Kidney (tissue), 14 donors: ENCODE results near the gene NLRC5. TPM values are rescaled to one million over a fixed set of nuclear protein-coding genes. Genes with fewer than 3 reads are reported as not detected.

Experiments
- DNase-seq, 5 donors: peaks; one replicate each; pipeline ENCODE4 v3.0.0-alpha.2; 2013 to 2020
- FAIRE-seq: peaks from 2 replicates; lab custom pipeline; 2012; peaks lifted over from hg19 to GRCh38; lab: Jason Lieb, UNC
- H3K27ac ChIP-seq, 2 donors: one replicate each; pipeline ENCODE4 v1.7.0; 2013; ENCODE audit warnings: low read depth in 2 of 2, low read length in 2 of 2, inconsistent platforms in 1 of 2
- H3K27me3 ChIP-seq: one replicate; pipeline ENCODE4 v1.7.1; 2013; ENCODE audit warnings: low read length, inconsistent platforms; ENCODE audit not compliant: control insufficient read depth, insufficient read depth
- H3K36me3 ChIP-seq, 3 donors: one replicate each; pipeline versions ENCODE4 v1.7.0 to v1.7.1; 2013; ENCODE audit warnings: low read length in 3 of 3, control low read depth in 1 of 3, inconsistent platforms in 1 of 3; ENCODE audit not compliant: insufficient read depth in 3 of 3, control insufficient read depth in 2 of 3
- H3K4me1 ChIP-seq, 3 donors: one replicate each; pipeline versions ENCODE4 v1.7.0 to v1.7.1; 2013; ENCODE audit warnings: low read length in 3 of 3, inconsistent platforms in 1 of 3, low read depth in 1 of 3; ENCODE audit not compliant: control insufficient read depth in 2 of 3, insufficient read depth in 2 of 3
- H3K4me3 ChIP-seq, 3 donors: one replicate each; pipeline versions ENCODE4 v1.7.0 to v1.8.1; 2013; ENCODE audit warnings: low read length in 3 of 3, control low read depth in 1 of 3, inconsistent platforms in 1 of 3
- H3K9ac ChIP-seq, 3 donors: one replicate each; pipeline versions ENCODE4 v1.7.0 to v1.7.1; 2013; ENCODE audit warnings: low read length in 3 of 3, control low read depth in 1 of 3, inconsistent platforms in 1 of 3
- H3K9me3 ChIP-seq, 3 donors: one replicate each; pipeline versions ENCODE4 v1.7.0 to v1.7.1; 2013; ENCODE audit warnings: low read length in 3 of 3, control low read depth in 1 of 3, inconsistent platforms in 1 of 3; ENCODE audit not compliant: control insufficient read depth in 2 of 3, insufficient read depth in 1 of 3
- intact Hi-C: fragments of 100-400 bp; cut with DNase I; formaldehyde crosslinking; loops from one replicate; pipeline ENCODE4 v1.11.1; 2022
- polyA plus RNA-seq: library from polyadenylated mRNA; stranded (reverse); fragments of 350-450 nt; fragmentation: Illumina TruSeq; extraction: RNeasy Lipid Tissue Mini Kit (QIAGEN cat#74804); gene quantifications from one replicate; pipeline ENCODE4 v1.2.3, GENCODE V29; 2014; ENCODE audit warnings: low read depth, low replicate concordance; ENCODE audit not compliant: insufficient read depth
- total RNA-seq: library from RNA; stranded (reverse); fragmentation: NEBNext Ultra II Directional; extraction: Animal tissue kit (Norgen Biotek cat#: 25700); gene quantifications from one replicate; pipeline ENCODE4 v1.2.1, GENCODE V29; 2021
- TF ChIP-seq, protein P1 (sequence below): IDR thresholded peaks from 3 replicates; pipeline ENCODE4 v1.5.1; 2012; ENCODE audit warnings: mild to moderate bottlenecking, moderate library complexity, borderline replicate concordance; ENCODE audit not compliant: insufficient read depth; ENCODE audit errors: extremely low read depth
- donor health status: control.
- donor health status: control.
- donor health status: control.
- donor health status: control.
- donor health status: control.
- donor health status: DM: yes; HTN: yes; CAD: no.
- donor health status: Normal renal cell carcinoma (clear cell type).

The NLRC5 gene
- total and polyA plus RNA-seq, 2 donors from 2014 or later = 7.1 to 55.6 TPM

DNA sequence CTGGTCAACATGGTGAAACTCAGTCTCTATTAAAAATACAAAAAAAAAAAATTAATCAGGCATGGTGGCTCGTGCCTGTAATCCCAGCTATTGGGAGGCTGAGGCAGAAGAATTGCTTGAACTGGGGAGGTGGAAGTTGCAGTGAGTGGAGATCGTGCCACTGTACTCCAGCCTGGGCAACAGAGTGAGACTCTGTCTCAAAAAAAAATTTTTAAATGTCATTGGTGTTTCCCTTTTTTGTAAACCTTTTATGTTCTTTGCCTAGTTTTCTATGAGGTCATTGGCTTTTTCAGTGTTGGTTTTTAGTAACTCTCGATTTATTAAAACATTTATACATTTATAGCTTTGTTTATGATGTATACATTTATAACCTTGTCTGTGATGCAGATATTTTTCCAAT, 18.2 kb downstream of the NLRC5 start:
- intact Hi-C loops = no loop called here
- Histone ChIP-seq H3K9me3 (no peaks in the 10 kb centered on the region), H3K4me1 (no peaks in the 10 kb centered on the region), H3K27ac (no peak overlapping the region), H3K27me3 (no peaks in the 10 kb centered on the region), H3K4me3 (no peak overlapping the region), H3K36me3 (no peaks in the 10 kb centered on the region), H3K9ac (no peak overlapping the region)
- TF ChIP-seq, protein P1, sequence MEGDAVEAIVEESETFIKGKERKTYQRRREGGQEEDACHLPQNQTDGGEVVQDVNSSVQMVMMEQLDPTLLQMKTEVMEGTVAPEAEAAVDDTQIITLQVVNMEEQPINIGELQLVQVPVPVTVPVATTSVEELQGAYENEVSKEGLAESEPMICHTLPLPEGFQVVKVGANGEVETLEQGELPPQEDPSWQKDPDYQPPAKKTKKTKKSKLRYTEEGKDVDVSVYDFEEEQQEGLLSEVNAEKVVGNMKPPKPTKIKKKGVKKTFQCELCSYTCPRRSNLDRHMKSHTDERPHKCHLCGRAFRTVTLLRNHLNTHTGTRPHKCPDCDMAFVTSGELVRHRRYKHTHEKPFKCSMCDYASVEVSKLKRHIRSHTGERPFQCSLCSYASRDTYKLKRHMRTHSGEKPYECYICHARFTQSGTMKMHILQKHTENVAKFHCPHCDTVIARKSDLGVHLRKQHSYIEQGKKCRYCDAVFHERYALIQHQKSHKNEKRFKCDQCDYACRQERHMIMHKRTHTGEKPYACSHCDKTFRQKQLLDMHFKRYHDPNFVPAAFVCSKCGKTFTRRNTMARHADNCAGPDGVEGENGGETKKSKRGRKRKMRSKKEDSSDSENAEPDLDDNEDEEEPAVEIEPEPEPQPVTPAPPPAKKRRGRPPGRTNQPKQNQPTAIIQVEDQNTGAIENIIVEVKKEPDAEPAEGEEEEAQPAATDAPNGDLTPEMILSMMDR = no peak
- FAIRE-seq = no peak
- DNase-seq = no peak

- Histone ChIP-seq H3K36me3 (no peaks in the 10 kb centered on the region), H3K4me1 (no peaks in the 10 kb centered on the region), H3K27ac (no peak overlapping the region), H3K27me3 (no peaks in the 10 kb centered on the region), H3K4me3 (no peak overlapping the region), H3K9me3 (no peaks in the 10 kb centered on the region), H3K9ac (no peak overlapping the region)
- intact Hi-C loops = no loop called here
- TF ChIP-seq, protein P1 = no peak
- DNase-seq (no peak), FAIRE-seq (no peak)
Observed at GRCh38 chr16:57008440-57008839, 19.1 kb downstream of the NLRC5 start.

DNA sequence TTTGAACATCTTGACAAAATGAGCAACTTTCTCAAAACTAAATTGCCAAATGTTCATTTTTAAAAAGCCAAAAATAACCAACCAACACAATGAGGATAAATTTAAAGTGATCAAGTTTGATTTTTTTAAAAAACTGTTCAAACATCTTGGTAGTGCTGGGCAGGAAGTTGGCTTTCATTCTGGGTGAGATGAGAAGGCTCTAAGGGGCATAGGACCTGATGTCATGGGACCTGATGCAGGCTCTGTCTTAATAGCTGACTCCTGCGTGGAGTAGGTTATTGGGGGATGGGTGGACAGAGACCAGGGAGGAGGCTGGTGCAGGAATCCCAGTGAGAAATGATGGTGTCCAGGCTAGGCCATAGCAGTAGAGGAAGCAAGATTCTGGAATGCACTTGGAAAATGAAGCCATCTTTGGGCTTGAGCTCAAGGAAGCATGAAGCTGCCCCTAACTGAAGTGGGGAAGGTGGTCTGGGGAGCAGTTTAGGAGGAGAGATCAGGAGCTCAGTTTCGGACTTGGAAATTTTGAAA, 20.4 kb downstream of the NLRC5 start:
- Histone ChIP-seq H3K4me1 (no peaks in the 10 kb centered on the region), H3K4me3 (no peak overlapping the region), H3K9me3 (no peaks in the 10 kb centered on the region), H3K27me3 (no peaks in the 10 kb centered on the region), H3K9ac (no peak overlapping the region), H3K36me3 (no peaks in the 10 kb centered on the region), H3K27ac (no peak overlapping the region)
- FAIRE-seq = no peak
- TF ChIP-seq, protein P1 = no peak
- intact Hi-C loops = no loop called here
- no peak for DNase-seq

DNA sequence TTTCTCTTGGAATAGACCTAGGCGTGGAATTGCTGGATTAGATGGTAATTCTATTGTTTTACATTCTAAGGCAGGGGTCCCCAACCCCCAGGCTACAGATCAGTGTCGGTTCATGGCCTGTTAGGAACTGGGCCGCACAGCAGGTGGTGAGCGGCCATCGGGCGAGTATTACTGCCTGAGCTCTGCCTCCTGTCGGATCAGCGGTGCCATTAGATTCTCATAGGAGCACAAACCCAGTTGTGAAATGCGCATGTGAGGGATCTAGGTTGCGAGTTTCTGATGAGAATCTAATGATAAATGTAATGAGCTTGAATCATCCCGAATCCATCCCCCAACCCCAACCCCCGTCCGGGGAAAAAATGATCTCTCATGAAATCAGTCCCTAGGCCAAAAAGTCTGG, 23.0 kb downstream of the NLRC5 start:
- DNase-seq = no peak
- TF ChIP-seq, protein P1 = no peak
- no peak overlapping the region for H3K27ac ChIP-seq
- intact Hi-C loops = no loop called here
- no peak overlapping the region for H3K9ac ChIP-seq
- no peaks in the 10 kb centered on the region for H3K9me3 ChIP-seq
- H3K4me3 ChIP-seq = no peak overlapping the region
- H3K27me3 ChIP-seq = no peaks in the 10 kb centered on the region
- no peaks in the 10 kb centered on the region for H3K36me3 ChIP-seq
- no peak for FAIRE-seq
- H3K4me1 ChIP-seq = no peaks in the 10 kb centered on the region
